OCI-LY3 (cell line): ENCODE results near the gene DHRS7.

Experiments
- CTCF ChIP-seq: fragments of 200-600, 300-600 bp; sonication (generic); IDR thresholded peaks from 2 replicates; pipeline ENCODE4 v1.5.1; 2014; ENCODE audit warnings: antibody characterized with exemption, low read length, low read depth
- EZH2phosphoT487 ChIP-seq: fragments of 200-600 bp; shearing (Covaris generic); IDR thresholded peaks from 2 replicates; pipeline ENCODE4 v1.6.1; 2018; ENCODE audit warnings: antibody characterized with exemption, mixed run types, low read depth

GRCh38 chr14:60095781-60096450, 69.3 kb downstream of the DHRS7 start:
- TF ChIP-seq CTCF (no peak), EZH2phosphoT487 (no peak)
